Adrenal gland (tissue), 12 donors: ENCODE results near the gene FAM78B. TPM values are rescaled to one million over a fixed set of nuclear protein-coding genes. Genes with fewer than 3 reads are reported as not detected.

Experiments used
- DNase-seq, 7 donors: peaks; one replicate each; pipeline ENCODE4 v3.0.0-alpha.2; 2019 to 2020
- H3K27ac ChIP-seq, 5 donors: fragments of 200-600 bp; sonication (generic) in 4 of 5; 1 replicate in 3 of 5; 2 replicates in 2 of 5; pipeline versions ENCODE4 v1.5.1 to v1.8.0; 2016 to 2020; ENCODE audit warnings: mild to moderate bottlenecking in 1 of 5
- H3K27me3 ChIP-seq: fragments of 200-600 bp; 2 replicates; pipeline ENCODE4 v1.8.0; 2021
- H3K36me3 ChIP-seq, 2 donors: fragments of 200-600 bp; replicated peaks in 1 of 2; 1 replicate in 1 of 2; 2 replicates in 1 of 2; pipeline versions ENCODE4 v1.5.1 to v1.8.0; 2018 to 2022
- H3K4me1 ChIP-seq, 2 donors: fragments of 200-600 bp; replicated peaks in 1 of 2; 1 replicate in 1 of 2; 2 replicates in 1 of 2; pipeline versions ENCODE4 v1.5.1 to v1.8.0; 2018 to 2021
- H3K4me3 ChIP-seq, 4 donors: fragments of 200-600 bp; sonication (generic) in 3 of 4; one replicate each; pipeline ENCODE4 v1.5.1; 2016 to 2018
- H3K9me3 ChIP-seq, 3 donors: fragments of 200-600 bp; sonication (generic) in 1 of 3; replicated peaks in 1 of 3; 1 replicate in 2 of 3; 2 replicates in 1 of 3; pipeline versions ENCODE4 v1.5.1 to v1.8.0; 2016 to 2021
- POLR2A ChIP-seq, 2 donors: fragments of 450-650 bp; IDR thresholded peaks; one replicate each; pipeline ENCODE4 v1.6.1; 2017; ENCODE audit warnings: antibody characterized with exemption in 2 of 2, mild to moderate bottlenecking in 2 of 2, moderate library complexity in 1 of 2
- WGBS, 4 donors: extraction: QIAGEN DNeasy Blood & Tissue Kit in 2 of 4; methylation state at CpG; one replicate each; pipeline versions ENCODE4 v1.1.5 to v1.1.7; 2013 to 2017; 5-methylcytosine and 5-hydroxymethylcytosine counted together
- intact Hi-C, 2 donors: fragments of 100-400 bp; cut with DNase I; formaldehyde crosslinking; loops; one replicate each; pipeline versions ENCODE4 v1.14.1 to v1.15.0; 2022 to 2023
- polyA plus RNA-seq, 3 donors: library from polyadenylated mRNA; stranded (reverse); fragments of 200-250 nt in 2 of 3; fragments of 350-450 nt in 1 of 3; fragmentation: Illumina TruSeq in 1 of 3; extraction: RNeasy Lipid Tissue Mini Kit (QIAGEN cat#74804) in 1 of 3; gene quantifications; one replicate each; pipeline ENCODE4 v1.2.3, GENCODE V29; 2013 to 2014
- total RNA-seq, 9 donors: library from RNA; depleted of rRNA in 4 of 9; stranded (reverse); fragments of >200 nt in 4 of 9; fragments of 120-200 nt in 1 of 9; fragmentation: NEBNext Ultra II Directional in 1 of 9; extraction: Animal tissue kit (Norgen Biotek cat#: 25700) in 1 of 9; gene quantifications; one replicate each; pipeline versions ENCODE4 v1.1.0 to v1.2.4, GENCODE V29; 2013 to 2023
- TF ChIP-seq, protein P1 (sequence below), 6 experiments: fragments of 450-650 bp in 4 of 6; fragments of 200-600 bp in 2 of 6; sonication (generic) in 1 of 6; IDR thresholded peaks; 1 replicate in 5 of 6; 2 replicates in 1 of 6; pipeline versions ENCODE4 v1.5.1 to v1.8.0; 2016 to 2021; ENCODE audit warnings: antibody characterized with exemption in 6 of 6, mild to moderate bottlenecking in 2 of 6, moderate library complexity in 1 of 6
- donor health status: healthy with polysubstance abuse.
- donor health status: Bipolar disorder and iron deficiency.
- donor health status: DM: yes; HTN: yes; CAD: no.
- donor health status: DM: no; HTN: no; CAD: no.
- donor health status: DM: no; HTN: no; CAD: no.
- donor health status: DM: yes; HTN: yes; CAD: no.

Gene FAM78B
- total and polyA plus RNA-seq, 12 donors: 0.28 to 3.5 (median 0.98) TPM

DNA sequence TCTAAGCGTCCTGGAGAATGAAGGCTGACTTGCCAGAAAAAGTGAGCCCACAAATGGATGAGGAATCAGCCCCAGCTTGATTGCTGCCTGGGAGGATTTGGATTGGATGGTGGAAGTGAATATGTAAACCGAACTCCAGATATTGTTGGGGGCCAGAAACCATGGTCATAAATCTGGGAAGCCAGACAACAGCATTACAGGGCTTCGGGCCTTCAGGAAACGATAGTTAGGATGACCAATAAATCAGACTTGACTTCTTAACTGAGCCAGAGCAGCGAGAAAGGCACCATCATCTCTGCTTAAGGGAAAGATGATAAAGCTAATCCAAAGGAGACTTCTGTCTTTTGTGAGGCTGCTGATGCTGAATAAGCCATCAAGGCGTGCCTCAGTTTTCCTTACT lies 26.6 kb downstream of the FAM78B start:
- no peaks in the 10 kb centered on the region for H3K27me3 ChIP-seq
- no peak overlapping the region for H3K4me3 ChIP-seq
- 48 to 61% (median 51%) methylated on average over 6 of the region's 6 CpGs for WGBS, 4 donors
- H3K36me3 ChIP-seq: no peaks in the 10 kb centered on the region
- intact Hi-C loops: no loop called here
- no peaks in the 10 kb centered on the region for H3K9me3 ChIP-seq
- no peak for DNase-seq
- TF ChIP-seq, protein P1, sequence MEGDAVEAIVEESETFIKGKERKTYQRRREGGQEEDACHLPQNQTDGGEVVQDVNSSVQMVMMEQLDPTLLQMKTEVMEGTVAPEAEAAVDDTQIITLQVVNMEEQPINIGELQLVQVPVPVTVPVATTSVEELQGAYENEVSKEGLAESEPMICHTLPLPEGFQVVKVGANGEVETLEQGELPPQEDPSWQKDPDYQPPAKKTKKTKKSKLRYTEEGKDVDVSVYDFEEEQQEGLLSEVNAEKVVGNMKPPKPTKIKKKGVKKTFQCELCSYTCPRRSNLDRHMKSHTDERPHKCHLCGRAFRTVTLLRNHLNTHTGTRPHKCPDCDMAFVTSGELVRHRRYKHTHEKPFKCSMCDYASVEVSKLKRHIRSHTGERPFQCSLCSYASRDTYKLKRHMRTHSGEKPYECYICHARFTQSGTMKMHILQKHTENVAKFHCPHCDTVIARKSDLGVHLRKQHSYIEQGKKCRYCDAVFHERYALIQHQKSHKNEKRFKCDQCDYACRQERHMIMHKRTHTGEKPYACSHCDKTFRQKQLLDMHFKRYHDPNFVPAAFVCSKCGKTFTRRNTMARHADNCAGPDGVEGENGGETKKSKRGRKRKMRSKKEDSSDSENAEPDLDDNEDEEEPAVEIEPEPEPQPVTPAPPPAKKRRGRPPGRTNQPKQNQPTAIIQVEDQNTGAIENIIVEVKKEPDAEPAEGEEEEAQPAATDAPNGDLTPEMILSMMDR (IDR thresholded peaks at IDR 0.05): no peak
- TF ChIP-seq POLR2A (IDR thresholded peaks at IDR 0.05): no peak
- H3K4me1 ChIP-seq: no peaks in the 10 kb centered on the region
- H3K27ac ChIP-seq: no peak overlapping the region

DNA sequence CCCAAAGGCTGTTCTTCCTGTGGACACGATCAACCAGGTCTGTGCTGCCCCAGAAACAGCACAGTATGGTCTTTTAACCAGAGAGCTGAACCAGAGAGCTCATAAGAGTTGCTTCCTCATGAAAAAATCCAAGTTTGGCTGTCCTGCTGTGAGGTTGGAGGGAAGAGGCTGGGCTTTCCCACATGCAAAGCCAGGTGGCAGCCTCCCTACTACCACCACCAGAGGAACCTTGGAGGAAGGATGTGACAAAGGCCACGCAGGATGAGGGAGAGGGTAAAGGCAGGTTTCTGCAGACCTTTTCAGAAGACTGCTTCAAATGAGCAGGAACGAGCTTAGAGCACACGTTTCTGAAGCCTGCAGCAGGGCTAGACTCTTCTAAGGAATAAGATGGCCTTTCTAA lies 27.1 kb downstream of the FAM78B start:
- intact Hi-C loops: no loop called here

DNA sequence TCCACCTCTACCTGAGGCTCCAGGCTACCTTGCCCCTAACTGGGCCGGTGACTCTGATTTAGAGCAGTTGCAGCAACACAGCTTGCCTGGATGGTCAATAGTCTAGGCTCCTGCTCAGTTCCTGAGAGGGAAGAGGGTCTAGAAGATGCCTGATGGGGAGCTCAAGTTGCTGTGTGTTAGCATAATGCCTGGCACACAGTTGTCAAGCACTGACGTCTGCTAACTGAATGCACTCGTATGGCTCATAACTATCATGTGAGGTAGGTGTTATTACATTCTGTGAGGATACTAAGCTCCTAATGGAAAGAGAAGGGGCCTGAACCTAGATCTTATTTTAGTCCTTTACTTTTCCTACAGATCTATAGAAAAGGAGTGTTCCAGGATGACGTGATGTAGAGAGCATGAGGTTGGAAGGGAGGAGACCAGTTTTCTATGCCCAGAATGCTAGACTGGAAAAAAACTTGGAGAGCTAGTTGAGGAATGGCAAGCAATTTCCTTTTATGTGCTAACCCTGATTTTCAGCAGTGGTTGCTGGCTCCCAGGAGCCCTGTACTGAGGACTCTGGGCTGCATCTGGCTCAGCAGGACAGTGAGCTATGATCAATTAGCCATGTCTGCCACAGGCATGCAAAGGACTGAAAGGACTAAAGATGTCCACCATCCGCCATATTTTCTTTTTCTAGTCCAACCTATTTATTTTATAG lies 30.0 kb downstream of the FAM78B start:
- no peak for DNase-seq
- H3K4me3 ChIP-seq: no peak overlapping the region
- H3K4me1 ChIP-seq: no peaks in the 10 kb centered on the region
- no peaks in the 10 kb centered on the region for H3K36me3 ChIP-seq
- no peaks in the 10 kb centered on the region for H3K27me3 ChIP-seq
- no peak for TF ChIP-seq POLR2A (IDR thresholded peaks at IDR 0.05)
- TF ChIP-seq, protein P1 (IDR thresholded peaks at IDR 0.05): no peak
- intact Hi-C loops: no loop called here
- no peak overlapping the region for H3K27ac ChIP-seq
- 73 to 81% (median 76%) methylated on average over 5 of the region's 5 CpGs for WGBS, 4 donors
- H3K9me3 ChIP-seq: no peaks in the 10 kb centered on the region

More for the DNA sequence above, 27.1 kb downstream of the FAM78B start:
- H3K4me1 ChIP-seq: no peaks in the 10 kb centered on the region
- H3K27ac ChIP-seq: no peak overlapping the region
- no peak for DNase-seq
- no peaks in the 10 kb centered on the region for H3K27me3 ChIP-seq
- TF ChIP-seq, protein P1 (IDR thresholded peaks at IDR 0.05): no peak
- no peak for TF ChIP-seq POLR2A (IDR thresholded peaks at IDR 0.05)
- H3K4me3 ChIP-seq: no peak overlapping the region
- no peaks in the 10 kb centered on the region for H3K9me3 ChIP-seq
- 45 to 60% (median 54%) methylated on average over 4 of the region's 4 CpGs for WGBS, 4 donors
- H3K36me3 ChIP-seq: no peaks in the 10 kb centered on the region

DNA sequence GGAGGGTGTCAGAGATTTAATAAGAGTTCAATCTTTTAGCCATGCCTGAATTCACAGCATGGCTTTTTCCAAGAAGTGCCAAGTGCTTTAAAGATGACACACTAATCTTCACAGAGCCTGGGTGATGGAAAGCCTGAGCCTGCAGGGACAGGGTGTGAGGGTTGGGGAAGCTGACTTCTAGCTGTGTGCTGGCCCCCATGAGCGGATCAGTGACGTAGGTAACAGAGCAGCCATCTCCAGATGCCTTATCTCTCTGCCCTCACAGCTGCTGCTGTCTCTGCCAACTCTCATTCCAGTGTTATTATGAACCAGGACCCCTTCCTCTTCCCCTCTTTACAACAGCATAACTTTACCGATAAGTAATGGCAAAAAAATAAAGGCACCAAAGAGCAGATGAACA lies 30.6 kb downstream of the FAM78B start:
- Histone ChIP-seq H3K4me1 (no peaks in the 10 kb centered on the region), H3K27ac (no peak overlapping the region), H3K36me3 (no peaks in the 10 kb centered on the region), H3K4me3 (no peak overlapping the region), H3K27me3 (no peaks in the 10 kb centered on the region), H3K9me3 (no peaks in the 10 kb centered on the region)
- intact Hi-C loops: no loop called here
- WGBS, 4 donors: 53 to 73% (median 63%) methylated on average over 3 of the region's 3 CpGs
- no peak for DNase-seq
- no peak for TF ChIP-seq POLR2A (IDR thresholded peaks at IDR 0.05)
- TF ChIP-seq, protein P1 (IDR thresholded peaks at IDR 0.05): no peak
